Mesenchymal stem cell (in vitro differentiated cells and primary cell): ENCODE results near the gene ANO4.
A peak's percentile ranks its signal among the peaks of the same experiment; 100 is the strongest.

Experiments
- DNase-seq: peaks from one replicate; pipeline ENCODE4 v3.0.0-alpha.2; 2013
- H2AFZ ChIP-seq: one replicate; pipeline ENCODE4 v1.6.1; 2013; ENCODE audit warnings: low read depth, mild to moderate bottlenecking, control low read depth, inconsistent platforms, low read length, moderate library complexity
- H2AK5ac ChIP-seq: 2 replicates; pipeline ENCODE4 v1.6.1; 2013; ENCODE audit warnings: low read length, moderate library complexity, mild to moderate bottlenecking, inconsistent platforms; ENCODE audit not compliant: severe bottlenecking
- H2BK120ac ChIP-seq: one replicate; pipeline ENCODE4 v1.6.1; 2013; ENCODE audit warnings: low read depth, mild to moderate bottlenecking, inconsistent platforms, low read length, moderate library complexity
- H2BK12ac ChIP-seq, 2 experiments: one replicate each; pipeline ENCODE4 v1.6.1; 2013; ENCODE audit warnings: inconsistent platforms in 2 of 2, low read length in 2 of 2, mild to moderate bottlenecking in 2 of 2, moderate library complexity in 2 of 2, control low read depth in 1 of 2
- H2BK15ac ChIP-seq: one replicate; pipeline ENCODE4 v1.6.1; 2013; ENCODE audit warnings: mild to moderate bottlenecking, low read depth, inconsistent platforms; ENCODE audit not compliant: poor library complexity, severe bottlenecking
- H2BK5ac ChIP-seq: 2 replicates; pipeline ENCODE4 v1.6.1; 2013; ENCODE audit warnings: low read depth, mild to moderate bottlenecking, low read length, control low read depth, inconsistent platforms; ENCODE audit not compliant: poor library complexity, severe bottlenecking
- H3K14ac ChIP-seq, 2 experiments: one replicate each; pipeline ENCODE4 v1.6.1; 2013; ENCODE audit warnings: inconsistent platforms in 2 of 2, low read length in 2 of 2, control low read depth in 1 of 2, mild to moderate bottlenecking in 1 of 2, moderate library complexity in 1 of 2
- H3K18ac ChIP-seq, 2 experiments: one replicate each; pipeline ENCODE4 v1.6.1; 2013; ENCODE audit warnings: inconsistent platforms in 2 of 2, low read length in 2 of 2, control low read depth in 1 of 2, low read depth in 1 of 2, mild to moderate bottlenecking in 1 of 2
- H3K23ac ChIP-seq, 2 experiments: one replicate each; pipeline ENCODE4 v1.6.1; 2013; ENCODE audit warnings: inconsistent platforms in 2 of 2, low read length in 2 of 2, mild to moderate bottlenecking in 2 of 2, moderate library complexity in 2 of 2, control low read depth in 1 of 2
- H3K27ac ChIP-seq: 2 replicates; pipeline ENCODE4 v1.5.1; 2013; ENCODE audit warnings: mild to moderate bottlenecking, moderate library complexity, low read length, control low read depth, inconsistent platforms; ENCODE audit not compliant: poor library complexity, severe bottlenecking
- H3K27me3 ChIP-seq, 2 experiments: 2 replicates each; pipeline versions ENCODE4 v1.6.1 to v1.7.0; 2013; ENCODE audit warnings: low read length in 2 of 2, mild to moderate bottlenecking in 2 of 2, moderate library complexity in 2 of 2, control low read depth in 1 of 2, inconsistent platforms in 1 of 2; ENCODE audit not compliant: control insufficient read depth in 1 of 2, insufficient read depth in 1 of 2
- H3K36me3 ChIP-seq, 2 experiments: 2 replicates each; pipeline versions ENCODE4 v1.6.1 to v1.7.0; 2013; ENCODE audit warnings: low read length in 2 of 2, control low read depth in 1 of 2, inconsistent platforms in 1 of 2, low read depth in 1 of 2, mild to moderate bottlenecking in 1 of 2; ENCODE audit not compliant: insufficient read depth in 2 of 2, control insufficient read depth in 1 of 2
- H3K4ac ChIP-seq, 2 experiments: one replicate each; pipeline ENCODE4 v1.6.1; 2013; ENCODE audit warnings: inconsistent platforms in 2 of 2, low read length in 2 of 2, mild to moderate bottlenecking in 2 of 2, moderate library complexity in 2 of 2, control low read depth in 1 of 2, low read depth in 1 of 2
- H3K4me1 ChIP-seq: 2 replicates; pipeline ENCODE4 v1.6.1; 2013; ENCODE audit warnings: low read depth, low read length, control low read depth; ENCODE audit not compliant: control insufficient read depth, insufficient read depth
- H3K4me2 ChIP-seq: 2 replicates; pipeline ENCODE4 v1.6.1; 2013; ENCODE audit warnings: low read length, mild to moderate bottlenecking, inconsistent platforms; ENCODE audit not compliant: poor library complexity, severe bottlenecking
- H3K4me3 ChIP-seq, 2 experiments: 2 replicates each; pipeline versions ENCODE4 v1.5.1 to v1.7.0; 2013; ENCODE audit warnings: low read length in 2 of 2, mild to moderate bottlenecking in 2 of 2, control low read depth in 1 of 2, low read depth in 1 of 2; ENCODE audit not compliant: insufficient read depth in 1 of 2
- H3K79me1 ChIP-seq: replicated peaks from 2 replicates; pipeline ENCODE4 v1.6.1; 2013; ENCODE audit warnings: mild to moderate bottlenecking, control low read depth, low read length, inconsistent platforms; ENCODE audit not compliant: poor library complexity, severe bottlenecking
- H3K9ac ChIP-seq: 2 replicates; pipeline ENCODE4 v1.7.0; 2013; ENCODE audit warnings: mild to moderate bottlenecking, low read length, moderate library complexity
- H3K9me3 ChIP-seq: 2 replicates; pipeline ENCODE4 v1.7.0; 2013; ENCODE audit warnings: mild to moderate bottlenecking, low read length; ENCODE audit not compliant: control insufficient read depth
- H4K8ac ChIP-seq: one replicate; pipeline ENCODE4 v1.6.1; 2013; ENCODE audit warnings: inconsistent platforms, mild to moderate bottlenecking, low read length, moderate library complexity
- H4K91ac ChIP-seq: one replicate; pipeline ENCODE4 v1.6.1; 2013; ENCODE audit warnings: mild to moderate bottlenecking, low read length, inconsistent platforms
- WGBS: methylation state at CpG from one replicate; pipeline ENCODE4 v1.1.7; 2013; ENCODE audit warnings: mixed read lengths; 5-methylcytosine and 5-hydroxymethylcytosine counted together

Gene ANO4

GRCh38 chr12:100755186-100755585, 39.4 kb upstream of the ANO4 start:
- Histone ChIP-seq H3K14ac (no peak overlapping the region), H3K4me2 (no peak overlapping the region), H2AFZ (no peak overlapping the region), H2BK5ac (no peak overlapping the region), H3K23ac (no peak overlapping the region), H4K8ac (no peak overlapping the region), H3K27ac (no peak overlapping the region), H3K4me1 (no peaks in the 10 kb centered on the region), H2BK12ac (no peak overlapping the region), H2AK5ac (no peak overlapping the region), H3K27me3 (no peaks in the 10 kb centered on the region), H3K36me3 (no peaks in the 10 kb centered on the region), H2BK120ac (no peak overlapping the region), H2BK15ac (no peak overlapping the region), H3K9ac (no peak overlapping the region), H4K91ac (no peak overlapping the region), H3K4me3 (no peak overlapping the region), H3K79me1 (no peaks in the 10 kb centered on the region), H3K4ac (no peak overlapping the region), H3K18ac (no peak overlapping the region), H3K9me3 (peaks cover 10% of the 10 kb centered on the region)
- no peak for DNase-seq
- 100% methylated on average over 1 of the region's 1 CpG for WGBS

- Histone ChIP-seq H3K9ac (no peak overlapping the region), H3K27ac (no peak overlapping the region), H3K4me3 (no peak overlapping the region), H3K79me1 (no peaks in the 10 kb centered on the region), H3K27me3 (peaks cover 0 to 5% of the 10 kb centered on the region in 2 experiments), H3K4me2 (no peak overlapping the region), H4K91ac (no peak overlapping the region), H2BK5ac (no peak overlapping the region), H3K18ac (no peak overlapping the region), H3K4ac (no peak overlapping the region), H3K9me3 (peaks cover 1% of the 10 kb centered on the region), H2BK12ac (no peak overlapping the region), H3K4me1 (no peaks in the 10 kb centered on the region), H2AK5ac (no peak overlapping the region), H3K36me3 (no peaks in the 10 kb centered on the region), H4K8ac (no peak overlapping the region), H2BK15ac (no peak overlapping the region), H2BK120ac (no peak overlapping the region), H2AFZ (no peak overlapping the region), H3K14ac (no peak overlapping the region), H3K23ac (peak overlapping the region in 1 of 2 experiments; percentile 59)
- DNase-seq, result no peak
- 94% methylated on average over 2 of the region's 2 CpGs for WGBS
Observed at GRCh38 chr12:100758083-100758482, 36.5 kb upstream of the ANO4 start.

GRCh38 chr12:100767371-100767770, 27.2 kb upstream of the ANO4 start:
- Histone ChIP-seq H4K91ac (no peak overlapping the region), H3K23ac (no peak overlapping the region), H3K9me3 (no peaks in the 10 kb centered on the region), H3K27me3 (no peaks in the 10 kb centered on the region), H3K14ac (no peak overlapping the region), H4K8ac (no peak overlapping the region), H2BK120ac (no peak overlapping the region), H2AK5ac (no peak overlapping the region), H2BK15ac (no peak overlapping the region), H3K4me2 (no peak overlapping the region), H3K36me3 (no peaks in the 10 kb centered on the region), H3K4me1 (no peaks in the 10 kb centered on the region), H3K4me3 (no peak overlapping the region), H3K9ac (no peak overlapping the region), H2BK5ac (no peak overlapping the region), H3K18ac (no peak overlapping the region), H3K27ac (no peak overlapping the region), H2BK12ac (no peak overlapping the region), H3K4ac (no peak overlapping the region), H3K79me1 (no peaks in the 10 kb centered on the region), H2AFZ (no peak overlapping the region)
- DNase-seq, result no peak

GRCh38 chr12:100767950-100768349, 26.6 kb upstream of the ANO4 start:
- Histone ChIP-seq H3K23ac (no peak overlapping the region), H3K9me3 (no peaks in the 10 kb centered on the region), H2AK5ac (no peak overlapping the region), H2BK120ac (no peak overlapping the region), H3K79me1 (no peaks in the 10 kb centered on the region), H3K27ac (no peak overlapping the region), H3K4me3 (no peak overlapping the region), H3K4ac (no peak overlapping the region), H2BK12ac (no peak overlapping the region), H4K8ac (no peak overlapping the region), H2BK5ac (no peak overlapping the region), H3K9ac (no peak overlapping the region), H3K36me3 (no peaks in the 10 kb centered on the region), H3K14ac (no peak overlapping the region), H3K27me3 (no peaks in the 10 kb centered on the region), H3K18ac (no peak overlapping the region), H3K4me2 (no peak overlapping the region), H2AFZ (no peak overlapping the region), H4K91ac (no peak overlapping the region), H2BK15ac (no peak overlapping the region), H3K4me1 (no peaks in the 10 kb centered on the region)
- WGBS, result 97% methylated on average over 2 of the region's 2 CpGs
- DNase-seq, result no peak
